Measurements from ENCODE around the gene CEP68.
"Not testable (repeated sequence)": the region's sequence is repeated elsewhere in the genome, so short reads cannot be mapped to it uniquely, and the experiment has no call there.

CEP68 gene

GRCh38 chr2:65112633-65113032 is 56.4 kb downstream of the CEP68 start:
- no peaks in the 10 kb centered on the region for H3K36me3 ChIP-seq (ENCODE audit: control insufficient read depth, insufficient read depth, low read length)
- H3K4me1 ChIP-seq (ENCODE audit: control insufficient read depth, insufficient read depth, low read length): peaks cover 2% of the 10 kb centered on the region
- no peaks in the 10 kb centered on the region for H3K9me3 ChIP-seq (ENCODE audit: control insufficient read depth, insufficient read depth, low read length)
- H3K27me3 ChIP-seq (ENCODE audit: control insufficient read depth, insufficient read depth, low read length): no peaks in the 10 kb centered on the region
- H3K4me3 ChIP-seq (ENCODE audit: low read depth, low read length): no peak overlapping the region
- H3K9ac ChIP-seq (ENCODE audit: low read depth, low read length): no peak overlapping the region

- no peaks in the 10 kb centered on the region for H3K36me3 ChIP-seq (ENCODE audit: control insufficient read depth, insufficient read depth, low read length)
- no peaks in the 10 kb centered on the region for H3K27me3 ChIP-seq (ENCODE audit: control insufficient read depth, insufficient read depth, low read length)
- H3K9me3 ChIP-seq (ENCODE audit: control insufficient read depth, insufficient read depth, low read length): no peaks in the 10 kb centered on the region
- H3K9ac ChIP-seq (ENCODE audit: low read depth, low read length): no peak overlapping the region
- H3K4me3 ChIP-seq (ENCODE audit: low read depth, low read length): no peak overlapping the region
- H3K4me1 ChIP-seq (ENCODE audit: control insufficient read depth, insufficient read depth, low read length): peaks cover 5% of the 10 kb centered on the region
These were observed 57.0 kb downstream of the CEP68 start for GRCh38 chr2:65113229-65113628.

GRCh38 chr2:65113816-65114215 is 57.6 kb downstream of the CEP68 start:
- peaks cover 5% of the 10 kb centered on the region for H3K4me1 ChIP-seq (ENCODE audit: control insufficient read depth, insufficient read depth, low read length)
- no peaks in the 10 kb centered on the region for H3K36me3 ChIP-seq (ENCODE audit: control insufficient read depth, insufficient read depth, low read length)
- H3K4me3 ChIP-seq (ENCODE audit: low read depth, low read length): no peak overlapping the region
- no peaks in the 10 kb centered on the region for H3K9me3 ChIP-seq (ENCODE audit: control insufficient read depth, insufficient read depth, low read length)
- H3K27me3 ChIP-seq (ENCODE audit: control insufficient read depth, insufficient read depth, low read length): no peaks in the 10 kb centered on the region
- H3K9ac ChIP-seq (ENCODE audit: low read depth, low read length): no peak overlapping the region

GRCh38 chr2:65114921-65115320 is 58.7 kb downstream of the CEP68 start:
- H3K27me3 ChIP-seq (ENCODE audit: control insufficient read depth, insufficient read depth, low read length): no peaks in the 10 kb centered on the region
- H3K9ac ChIP-seq (ENCODE audit: low read depth, low read length): no peak overlapping the region
- H3K9me3 ChIP-seq (ENCODE audit: control insufficient read depth, insufficient read depth, low read length): no peaks in the 10 kb centered on the region
- H3K36me3 ChIP-seq (ENCODE audit: control insufficient read depth, insufficient read depth, low read length): no peaks in the 10 kb centered on the region
- no peak overlapping the region for H3K4me3 ChIP-seq (ENCODE audit: low read depth, low read length)
- peaks cover 5% of the 10 kb centered on the region for H3K4me1 ChIP-seq (ENCODE audit: control insufficient read depth, insufficient read depth, low read length)

- H3K36me3 ChIP-seq (ENCODE audit: control insufficient read depth, insufficient read depth, low read length): no peaks in the 10 kb centered on the region
- H3K9ac ChIP-seq (ENCODE audit: low read depth, low read length): no peak overlapping the region
- H3K9me3 ChIP-seq (ENCODE audit: control insufficient read depth, insufficient read depth, low read length): no peaks in the 10 kb centered on the region
- H3K4me1 ChIP-seq (ENCODE audit: control insufficient read depth, insufficient read depth, low read length): peaks cover 8% of the 10 kb centered on the region
- no peak overlapping the region for H3K4me3 ChIP-seq (ENCODE audit: low read depth, low read length)
- H3K27me3 ChIP-seq (ENCODE audit: control insufficient read depth, insufficient read depth, low read length): no peaks in the 10 kb centered on the region
These were observed 60.4 kb downstream of the CEP68 start for GRCh38 chr2:65116645-65117044.

- Histone ChIP-seq H3K4me1 (ENCODE audit: control insufficient read depth, insufficient read depth, low read length) (peaks cover 8% of the 10 kb centered on the region), H3K4me3 (ENCODE audit: low read depth, low read length) (no peak overlapping the region), H3K9ac (ENCODE audit: low read depth, low read length) (no peak overlapping the region), H3K9me3 (ENCODE audit: control insufficient read depth, insufficient read depth, low read length) (no peaks in the 10 kb centered on the region), H3K27me3 (ENCODE audit: control insufficient read depth, insufficient read depth, low read length) (no peaks in the 10 kb centered on the region), H3K36me3 (ENCODE audit: control insufficient read depth, insufficient read depth, low read length) (no peaks in the 10 kb centered on the region)
These were observed 64.9 kb downstream of the CEP68 start for GRCh38 chr2:65120990-65121693.

- Histone ChIP-seq H3K27me3 (ENCODE audit: control insufficient read depth, insufficient read depth, low read length) (no peaks in the 10 kb centered on the region), H3K4me3 (ENCODE audit: low read depth, low read length) (no peak overlapping the region), H3K36me3 (ENCODE audit: control insufficient read depth, insufficient read depth, low read length) (no peaks in the 10 kb centered on the region), H3K9me3 (ENCODE audit: control insufficient read depth, insufficient read depth, low read length) (no peaks in the 10 kb centered on the region), H3K4me1 (ENCODE audit: control insufficient read depth, insufficient read depth, low read length) (peaks cover 11% of the 10 kb centered on the region), H3K9ac (ENCODE audit: low read depth, low read length) (no peak overlapping the region)
These were observed 66.1 kb downstream of the CEP68 start for GRCh38 chr2:65122313-65122712.

- not testable (repeated sequence) for H3K27me3 ChIP-seq (ENCODE audit: control insufficient read depth, insufficient read depth, low read length); H3K4me3 ChIP-seq (ENCODE audit: low read depth, low read length); H3K36me3 ChIP-seq (ENCODE audit: control insufficient read depth, insufficient read depth, low read length); H3K9ac ChIP-seq (ENCODE audit: low read depth, low read length); H3K9me3 ChIP-seq (ENCODE audit: control insufficient read depth, insufficient read depth, low read length); H3K4me1 ChIP-seq (ENCODE audit: control insufficient read depth, insufficient read depth, low read length)
These were observed 69.2 kb downstream of the CEP68 start for GRCh38 chr2:65125457-65125856.

- peak overlapping the region; percentile 90 for H3K4me3 ChIP-seq (ENCODE audit: low read depth, low read length)
These were observed 72.3 kb downstream of the CEP68 start for GRCh38 chr2:65128297-65129190.

GRCh38 chr2:65129286-65129825 is 73.1 kb downstream of the CEP68 start:
- Histone ChIP-seq H3K9me3 (ENCODE audit: control insufficient read depth, insufficient read depth, low read length) (no peaks in the 10 kb centered on the region), H3K27me3 (ENCODE audit: control insufficient read depth, insufficient read depth, low read length) (no peaks in the 10 kb centered on the region), H3K4me3 (ENCODE audit: low read depth, low read length) (peak overlapping the region; percentile 90), H3K4me1 (ENCODE audit: control insufficient read depth, insufficient read depth, low read length) (peaks cover 4% of the 10 kb centered on the region), H3K9ac (ENCODE audit: low read depth, low read length) (peak overlapping the region; percentile 92), H3K36me3 (ENCODE audit: control insufficient read depth, insufficient read depth, low read length) (no peaks in the 10 kb centered on the region)

More at GRCh38 chr2:65128297-65129190, 72.3 kb downstream of the CEP68 start:
- Histone ChIP-seq H3K9me3 (ENCODE audit: control insufficient read depth, insufficient read depth, low read length) (no peaks in the 10 kb centered on the region), H3K4me1 (ENCODE audit: control insufficient read depth, insufficient read depth, low read length) (peaks cover 4% of the 10 kb centered on the region), H3K9ac (ENCODE audit: low read depth, low read length) (peak overlapping the region; percentile 13), H3K36me3 (ENCODE audit: control insufficient read depth, insufficient read depth, low read length) (no peaks in the 10 kb centered on the region), H3K27me3 (ENCODE audit: control insufficient read depth, insufficient read depth, low read length) (no peaks in the 10 kb centered on the region)

- peak within 1 kb of the TSS; percentile 91 for H3K4me3 ChIP-seq (ENCODE audit: low read depth, low read length)
- peak within 1 kb of the TSS; percentile 92 for H3K9ac ChIP-seq (ENCODE audit: low read depth, low read length)
- H3K4me1 ChIP-seq (ENCODE audit: control insufficient read depth, insufficient read depth, low read length): peaks cover 4% of the 10 kb centered on the region
- H3K27me3 ChIP-seq (ENCODE audit: control insufficient read depth, insufficient read depth, low read length): no peaks in the 10 kb centered on the region
- no peaks in the 10 kb centered on the region for H3K36me3 ChIP-seq (ENCODE audit: control insufficient read depth, insufficient read depth, low read length)
- no peaks in the 10 kb centered on the region for H3K9me3 ChIP-seq (ENCODE audit: control insufficient read depth, insufficient read depth, low read length)
These were observed 73.8 kb downstream of the CEP68 start, which contains the start of gene RAB1A for GRCh38 chr2:65129826-65130663. RAB1A (minus strand) TSS chr2:65130106; CDS start chr2:65129915, 191 bp downstream.

Measured in iPS-15b (cell line).